GM18519 (cell line): ENCODE measurements around the gene ATAD2B.
"Not testable (repeated sequence)": the region's sequence is repeated elsewhere in the genome, so short reads cannot be mapped to it uniquely, and the experiment has no call there.

Source experiments
- ATAC-seq: cut with Tn5 transposase; IDR thresholded peaks from one replicate; pipeline ENCODE4 v1.9.1; 2021; ENCODE audit warnings: mild to moderate bottlenecking, moderate library complexity; ENCODE audit not compliant: unreplicated experiment, low FRiP score

ATAD2B gene

GRCh38 chr2:23926750-23927571, at the start of gene ATAD2B:
TSS of gene ATAD2B (minus strand) at chr2:23927123. CDS start at chr2:23926770, 353 bp downstream.
- peak; percentile 70 for ATAC-seq

- no peak for ATAC-seq
These were observed 40.9 kb upstream of the ATAD2B start for GRCh38 chr2:23967846-23968245.

- no peak for ATAC-seq
These were observed 27.5 kb upstream of the ATAD2B start for GRCh38 chr2:23954325-23955014.

- no peak for ATAC-seq
These were observed 26.7 kb upstream of the ATAD2B start for GRCh38 chr2:23953625-23954024.

- ATAC-seq = not testable (repeated sequence)
These were observed 25.6 kb upstream of the ATAD2B start for GRCh38 chr2:23952558-23952957.

GRCh38 chr2:23947350-23947749, 20.4 kb upstream of the ATAD2B start:
- no peak for ATAC-seq

GRCh38 chr2:23944976-23945375, 18.1 kb upstream of the ATAD2B start:
- no peak for ATAC-seq

- no peak for ATAC-seq
These were observed 17.6 kb upstream of the ATAD2B start for GRCh38 chr2:23944527-23944926.

GRCh38 chr2:23943666-23944065, 16.7 kb upstream of the ATAD2B start:
- no peak for ATAC-seq

GRCh38 chr2:23941644-23942043, 14.7 kb upstream of the ATAD2B start:
- ATAC-seq = no peak

- peak; percentile 65 for ATAC-seq
These were observed 14.0 kb upstream of the ATAD2B start for GRCh38 chr2:23940718-23941620.

GRCh38 chr2:23939987-23940717, 13.2 kb upstream of the ATAD2B start, which contains the start of gene UBXN2A:
TSS of gene UBXN2A (plus strand) at chr2:23940463. CDS start at chr2:23958315, 17,852 bp downstream.
- peak; percentile 53 for ATAC-seq

GRCh38 chr2:23934259-23934658, 7.3 kb upstream of the ATAD2B start:
- no peak for ATAC-seq

GRCh38 chr2:23926290-23926749, 603 bp downstream of the ATAD2B start:
- peak; percentile 7 for ATAC-seq

- peak; percentile 31 for ATAC-seq
These were observed 1.1 kb downstream of the ATAD2B start for GRCh38 chr2:23925702-23926289.

GRCh38 chr2:23924589-23925359, 2.1 kb downstream of the ATAD2B start:
- ATAC-seq = no peak

- ATAC-seq = no peak
These were observed 8.0 kb downstream of the ATAD2B start for GRCh38 chr2:23918837-23919489.

GRCh38 chr2:23916727-23917405, 10.1 kb downstream of the ATAD2B start:
- ATAC-seq = no peak
